NCI-H774 (cell line): ENCODE measurements around the gene EIF4E.
"Not testable (repeated sequence)": the region's sequence is repeated elsewhere in the genome, so short reads cannot be mapped to it uniquely, and the experiment has no call there.

Experiments used
- DNase-seq: peaks from one replicate; lab custom pipeline; 2025; lab: John Stamatoyannopoulos, UW

The EIF4E gene

GRCh38 chr4:98879515-98879914 is 49.4 kb downstream of the EIF4E start:
- no peak for DNase-seq

GRCh38 chr4:98873059-98873458 is 55.9 kb downstream of the EIF4E start:
- DNase-seq, result no peak

- DNase-seq, result not testable (repeated sequence)
Observed at GRCh38 chr4:98872120-98872906, 56.6 kb downstream of the EIF4E start.

- DNase-seq, result no peak
Observed at GRCh38 chr4:98867648-98868047, 61.3 kb downstream of the EIF4E start.

GRCh38 chr4:98865059-98865458 is 63.9 kb downstream of the EIF4E start:
- DNase-seq, result no peak

- no peak for DNase-seq
Observed at GRCh38 chr4:98864560-98864959, 64.4 kb downstream of the EIF4E start.

- no peak for DNase-seq
Observed at GRCh38 chr4:98862371-98862770, 66.6 kb downstream of the EIF4E start.

- no peak for DNase-seq
Observed at GRCh38 chr4:98861100-98861884, 67.6 kb downstream of the EIF4E start.

- DNase-seq, result no peak
Observed at GRCh38 chr4:98851806-98852205, 77.1 kb downstream of the EIF4E start.

GRCh38 chr4:98850937-98851336 is 78.0 kb downstream of the EIF4E start:
- DNase-seq, result no peak

- no peak for DNase-seq
Observed at GRCh38 chr4:98848448-98848847, 80.5 kb downstream of the EIF4E start.

GRCh38 chr4:98845960-98846359 is 83.0 kb downstream of the EIF4E start:
- DNase-seq, result no peak

GRCh38 chr4:98842917-98843316 is 86.0 kb downstream of the EIF4E start:
- DNase-seq, result not testable (repeated sequence)

GRCh38 chr4:98838977-98839618 is 89.8 kb downstream of the EIF4E start:
- no peak for DNase-seq

GRCh38 chr4:98838531-98838930 is 90.4 kb downstream of the EIF4E start:
- no peak for DNase-seq

GRCh38 chr4:98833384-98833783 is 95.5 kb downstream of the EIF4E start:
- DNase-seq, result no peak

- DNase-seq, result not testable (repeated sequence)
Observed at GRCh38 chr4:98831036-98831435, 97.9 kb downstream of the EIF4E start.
